Gastrocnemius medialis (tissue), 4 donors: Measurements from ENCODE around the gene SLC22A17. TPM values are rescaled to one million over a fixed set of nuclear protein-coding genes. Genes with fewer than 3 reads are reported as not detected.

ENCODE experiments used
- ATAC-seq, 2 donors: fragments of 150-250 bp; one replicate each; pipeline ENCODE4 v1.9.1; 2016
- DNase-seq, 2 donors: peaks; one replicate each; pipeline ENCODE4 v3.0.0-alpha.2; 2019
- H3K27ac ChIP-seq, 4 donors: fragments of 200-600 bp; sonication (generic); 1 replicate in 1 of 4; 2 replicates in 3 of 4; pipeline ENCODE4 v1.5.1; 2016 to 2018; ENCODE audit warnings: mild to moderate bottlenecking in 2 of 4, moderate library complexity in 1 of 4
- H3K27me3 ChIP-seq, 3 donors: fragments of 200-600 bp; sonication (generic) in 2 of 3; 1 replicate in 1 of 3; 2 replicates in 2 of 3; pipeline versions ENCODE4 v1.5.1 to v1.6.0; 2016 to 2019; ENCODE audit warnings: mild to moderate bottlenecking in 1 of 3, moderate library complexity in 1 of 3
- H3K36me3 ChIP-seq, 2 donors: fragments of 200-600 bp; sonication (generic) in 1 of 2; one replicate each; pipeline ENCODE4 v1.5.1; 2017 to 2018
- H3K4me1 ChIP-seq, 2 donors: fragments of 200-600 bp; sonication (generic) in 1 of 2; one replicate each; pipeline ENCODE4 v1.5.1; 2016 to 2017; ENCODE audit warnings: mild to moderate bottlenecking in 2 of 2
- H3K4me3 ChIP-seq, 4 donors: fragments of 200-600 bp; sonication (generic) in 3 of 4; 1 replicate in 1 of 4; 2 replicates in 3 of 4; pipeline ENCODE4 v1.5.1; 2016 to 2019; ENCODE audit warnings: mild to moderate bottlenecking in 2 of 4
- H3K9me3 ChIP-seq, 3 donors: fragments of 200-600 bp; sonication (generic) in 2 of 3; 1 replicate in 1 of 3; 2 replicates in 2 of 3; pipeline ENCODE4 v1.5.1; 2016 to 2019
- CTCF ChIP-seq, 5 experiments: fragments of 450-650 bp in 3 of 5; fragments of 200-600 bp in 2 of 5; sonication (generic) in 2 of 5; IDR thresholded peaks in 4 of 5; conservative IDR thresholded peaks in 1 of 5; 1 replicate in 4 of 5; 2 replicates in 1 of 5; pipeline ENCODE4 v1.5.1; 2016 to 2019; ENCODE audit warnings: antibody characterized with exemption in 5 of 5, mild to moderate bottlenecking in 3 of 5, moderate library complexity in 3 of 5
- POLR2A ChIP-seq, 2 donors: fragments of 450-650 bp; IDR thresholded peaks; one replicate each; pipeline ENCODE4 v1.6.1; 2017; ENCODE audit warnings: antibody characterized with exemption in 2 of 2, mild to moderate bottlenecking in 2 of 2, moderate library complexity in 2 of 2
- in situ Hi-C, 4 donors: fragments of 200-750 bp; cut with MboI; loops; one replicate each; pipeline versions ENCODE4 v1.15.0 to v1.8.0; 2017; ENCODE audit warnings: low sequenced_read_pairs in 4 of 4
- intact Hi-C: fragments of 100-400 bp; cut with DNase I; formaldehyde crosslinking; loops from one replicate; pipeline ENCODE4 v1.15.1; 2023; ENCODE audit warnings: low total_unique reads
- total RNA-seq, 4 donors: library from RNA; depleted of rRNA; stranded (reverse); fragments of >200 nt; gene quantifications; one replicate each; pipeline versions ENCODE4 v1.1.0 to v1.2.3, GENCODE V29; 2016

Gene SLC22A17
- total RNA-seq, 4 donors from 2014 or later = 0.68 to 2.7 (median 1.4) TPM

GRCh38 chr14:23301288-23301968 lies 51.3 kb downstream of the SLC22A17 start:
- H3K36me3 ChIP-seq = peaks cover 0 to 31% of the 10 kb centered on the region in 2 donors
- peak overlapping the region; percentile 72 to 87 (median 82) for H3K4me3 ChIP-seq
- TF ChIP-seq POLR2A (IDR thresholded peaks at IDR 0.05) (peak; percentile 84 to 88), CTCF (IDR thresholded peaks at IDR 0.05 in 4 of 5, conservative IDR thresholded peaks at IDR 0.05 in 1 of 5) (peak; percentile 60 to 94 (median 79))
- intact Hi-C loops = loop anchor here (1.0 to 10.0 kb wide), 7 partner anchors 15 to 814 kb away; partner anchors contain the start of genes ABHD4, ACIN1, C14orf119 and HOMEZ
- H3K9me3 ChIP-seq = no peaks in the 10 kb centered on the region
- peak; percentile 97 to 98 for DNase-seq
- H3K27me3 ChIP-seq = no peaks in the 10 kb centered on the region
- peak overlapping the region; percentile 96 to 99 (median 98) for H3K27ac ChIP-seq
- peaks cover 30 to 32% of the 10 kb centered on the region in 2 donors for H3K4me1 ChIP-seq
- peak; percentile 73 to 78 for ATAC-seq
- in situ Hi-C loops = loop anchor here in 2 of 4 donors (25.0 kb wide), 3 partner anchors 714 to 1136 kb away; partner anchors contain the start of genes ABHD4 (in 1 of the 2), CBLN3 (in 1 of the 2), DAD1 (in 1 of the 2) and EMC9 (in 1 of the 2)

- peaks cover 0 to 33% of the 10 kb centered on the region in 2 donors for H3K36me3 ChIP-seq
- H3K4me1 ChIP-seq = peaks cover 24 to 26% of the 10 kb centered on the region in 2 donors
- intact Hi-C loops = loop anchor here (1.0 to 10.0 kb wide), 7 partner anchors 14 to 815 kb away; partner anchors contain the start of genes ABHD4, ACIN1, C14orf119 and HOMEZ
- H3K27me3 ChIP-seq = no peaks in the 10 kb centered on the region
- H3K4me3 ChIP-seq = peak overlapping the region; percentile 65 to 78 (median 71)
- TF ChIP-seq CTCF (IDR thresholded peaks at IDR 0.05 in 4 of 5, conservative IDR thresholded peaks at IDR 0.05 in 1 of 5) (no peak), POLR2A (IDR thresholded peaks at IDR 0.05) (peak in 1 of 2 donors; percentile 40)
- DNase-seq = peak; percentile 70 to 86
- H3K27ac ChIP-seq = peak overlapping the region; percentile 96 to 99 (median 98)
- in situ Hi-C loops = loop anchor here in 2 of 4 donors (25.0 kb wide), 3 partner anchors 713 to 1137 kb away; partner anchors contain the start of genes ABHD4 (in 1 of the 2), CBLN3 (in 1 of the 2), DAD1 (in 1 of the 2) and EMC9 (in 1 of the 2)
- peak; percentile 32 to 34 for ATAC-seq
- H3K9me3 ChIP-seq = no peaks in the 10 kb centered on the region
Measured at GRCh38 chr14:23300687-23301223, 51.9 kb downstream of the SLC22A17 start.

- ATAC-seq (no peak), DNase-seq (no peak)
- in situ Hi-C loops = loop anchor here (25.0 kb wide), 4 partner anchors 188 to 1137 kb away; partner anchors contain the start of genes ABHD4 (in 3 of the 4), DAD1 (in 3 of the 4), CEBPE (in 2 of the 4) and CIROP (in 2 of the 4)
- intact Hi-C loops = loop anchor here (2.0 to 10.0 kb wide), 5 partner anchors 35 to 705 kb away; partner anchors contain the start of genes ABHD4 and PRMT5
- Histone ChIP-seq H3K4me3 (peak overlapping the region; percentile 65 to 78 (median 71)), H3K9me3 (no peaks in the 10 kb centered on the region), H3K4me1 (peaks cover 25% of the 10 kb centered on the region in 2 donors), H3K27ac (peak overlapping the region; percentile 96 to 99 (median 98)), H3K36me3 (peaks cover 0 to 33% of the 10 kb centered on the region in 2 donors), H3K27me3 (no peaks in the 10 kb centered on the region)
- TF ChIP-seq CTCF (IDR thresholded peaks at IDR 0.05 in 4 of 5, conservative IDR thresholded peaks at IDR 0.05 in 1 of 5) = no peak
- no peak for TF ChIP-seq POLR2A (IDR thresholded peaks at IDR 0.05)
Measured at GRCh38 chr14:23299986-23300686, 52.6 kb downstream of the SLC22A17 start.
